Rectal smooth muscle tissue (tissue), 1 donor: ENCODE results near the gene SMYD3.

Source experiments
- H3K27ac ChIP-seq: one replicate; pipeline ENCODE4 v1.7.0; 2013; ENCODE audit warnings: low read depth, low read length, inconsistent platforms
- H3K27me3 ChIP-seq: one replicate; pipeline ENCODE4 v1.7.0; 2013; ENCODE audit warnings: low read length; ENCODE audit not compliant: control insufficient read depth, insufficient read depth
- H3K36me3 ChIP-seq: one replicate; pipeline ENCODE4 v1.7.0; 2013; ENCODE audit warnings: low read length; ENCODE audit not compliant: control insufficient read depth, insufficient read depth
- H3K4me1 ChIP-seq: one replicate; pipeline ENCODE4 v1.7.0; 2013; ENCODE audit warnings: low read length; ENCODE audit not compliant: control insufficient read depth, insufficient read depth
- H3K4me3 ChIP-seq: one replicate; pipeline ENCODE4 v1.7.0; 2013; ENCODE audit warnings: low read length
- H3K9ac ChIP-seq: one replicate; pipeline ENCODE4 v1.7.0; 2013; ENCODE audit warnings: low read length

SMYD3 gene

GRCh38 chr1:246157516-246157915, 349.6 kb downstream of the SMYD3 start:
- Histone ChIP-seq H3K4me3 (no peak overlapping the region), H3K4me1 (no peaks in the 10 kb centered on the region), H3K9ac (no peak overlapping the region), H3K36me3 (no peaks in the 10 kb centered on the region), H3K27me3 (no peaks in the 10 kb centered on the region), H3K27ac (no peak overlapping the region)

- Histone ChIP-seq H3K36me3 (no peaks in the 10 kb centered on the region), H3K27me3 (no peaks in the 10 kb centered on the region), H3K4me1 (no peaks in the 10 kb centered on the region), H3K9ac (no peak overlapping the region), H3K4me3 (no peak overlapping the region), H3K27ac (no peak overlapping the region)
These were observed 350.2 kb downstream of the SMYD3 start for GRCh38 chr1:246156847-246157246.

DNA sequence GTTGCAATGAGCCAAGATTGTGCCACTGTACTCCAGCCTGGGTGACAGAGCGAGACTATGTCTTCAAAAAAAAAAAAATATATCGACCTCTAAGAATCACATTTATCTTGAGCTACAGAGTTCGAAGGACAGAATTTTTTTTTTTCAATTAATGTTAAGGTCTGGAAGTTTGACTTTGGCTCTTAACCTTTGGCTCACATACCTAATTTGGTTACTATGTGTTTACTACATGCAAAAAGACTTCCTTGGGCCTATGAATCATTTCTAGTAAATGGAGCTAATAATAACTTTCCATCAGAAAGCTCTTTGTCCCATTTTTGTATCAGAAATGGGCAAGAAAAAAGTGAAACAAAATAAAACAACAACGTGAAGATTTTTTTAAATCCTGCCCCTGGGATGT, 351.2 kb downstream of the SMYD3 start:
- H3K27ac ChIP-seq: no peak overlapping the region
- H3K27me3 ChIP-seq: no peaks in the 10 kb centered on the region
- no peaks in the 10 kb centered on the region for H3K36me3 ChIP-seq
- no peak overlapping the region for H3K4me3 ChIP-seq
- H3K9ac ChIP-seq: no peak overlapping the region
- H3K4me1 ChIP-seq: no peaks in the 10 kb centered on the region

- H3K9ac ChIP-seq: no peak overlapping the region
- no peaks in the 10 kb centered on the region for H3K4me1 ChIP-seq
- no peak overlapping the region for H3K4me3 ChIP-seq
- no peaks in the 10 kb centered on the region for H3K36me3 ChIP-seq
- H3K27me3 ChIP-seq: no peaks in the 10 kb centered on the region
- no peak overlapping the region for H3K27ac ChIP-seq
These were observed 353.3 kb downstream of the SMYD3 start for GRCh38 chr1:246153796-246154212.

DNA sequence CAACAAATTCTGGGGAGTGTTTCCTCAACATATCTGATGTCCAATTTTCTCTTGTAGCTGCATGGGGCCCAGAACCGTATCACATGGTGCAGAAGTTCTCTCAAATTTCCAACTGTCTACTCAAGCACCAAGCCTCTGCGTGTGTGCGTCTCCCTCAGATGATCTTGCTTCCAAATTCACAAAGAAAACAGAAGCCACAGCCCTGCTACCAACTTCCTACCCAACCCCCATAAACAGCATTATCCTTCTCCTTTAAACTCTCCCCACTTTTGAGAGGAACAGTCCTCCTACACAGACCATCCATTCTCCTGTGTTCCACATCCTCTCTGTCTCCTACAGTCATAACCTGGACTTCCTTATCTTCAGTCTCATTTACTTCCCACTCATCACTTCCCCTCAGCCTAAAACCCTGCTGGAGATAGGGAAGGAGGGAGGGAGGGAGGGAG, 354.1 kb downstream of the SMYD3 start:
- Histone ChIP-seq H3K9ac (no peak overlapping the region), H3K4me3 (no peak overlapping the region), H3K27ac (no peak overlapping the region), H3K4me1 (no peaks in the 10 kb centered on the region), H3K27me3 (no peaks in the 10 kb centered on the region), H3K36me3 (no peaks in the 10 kb centered on the region)

DNA sequence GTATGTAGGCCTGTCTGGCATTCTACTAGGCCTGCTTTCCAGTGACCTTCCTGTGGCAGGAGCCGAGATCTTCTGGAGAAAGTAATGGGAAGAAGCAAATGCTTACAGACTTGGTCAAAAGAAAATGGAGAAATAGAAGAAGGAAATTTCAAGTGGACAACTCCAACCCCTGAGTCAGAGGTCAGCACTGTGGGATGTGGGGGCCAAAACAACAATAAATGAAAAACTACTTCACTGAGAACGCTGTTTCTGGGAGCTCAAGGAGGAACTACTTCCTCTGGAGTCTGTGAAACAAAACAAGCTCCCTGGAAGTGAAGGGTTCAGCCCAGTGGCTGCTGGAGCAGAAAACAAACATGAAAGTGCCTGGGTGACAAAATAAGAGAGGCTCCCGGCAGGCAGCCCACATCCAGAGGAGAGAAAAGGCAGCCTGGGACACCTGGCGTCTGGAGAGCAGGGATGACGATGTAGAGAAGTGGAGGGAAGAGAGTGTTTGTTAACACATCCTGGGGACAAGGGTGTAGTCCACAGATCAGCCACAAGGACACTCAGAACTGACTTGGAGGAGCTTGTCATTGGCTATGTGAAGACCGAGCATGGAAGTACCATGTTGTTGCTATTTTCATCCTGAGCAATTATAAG, 355.2 kb downstream of the SMYD3 start:
- Histone ChIP-seq H3K9ac (no peak overlapping the region), H3K36me3 (no peaks in the 10 kb centered on the region), H3K27me3 (no peaks in the 10 kb centered on the region), H3K4me3 (no peak overlapping the region), H3K4me1 (no peaks in the 10 kb centered on the region), H3K27ac (no peak overlapping the region)

- no peaks in the 10 kb centered on the region for H3K27me3 ChIP-seq
- H3K9ac ChIP-seq: no peak overlapping the region
- no peaks in the 10 kb centered on the region for H3K36me3 ChIP-seq
- no peaks in the 10 kb centered on the region for H3K4me1 ChIP-seq
- H3K27ac ChIP-seq: no peak overlapping the region
- H3K4me3 ChIP-seq: no peak overlapping the region
These were observed 357.5 kb downstream of the SMYD3 start for GRCh38 chr1:246149543-246149942.

DNA sequence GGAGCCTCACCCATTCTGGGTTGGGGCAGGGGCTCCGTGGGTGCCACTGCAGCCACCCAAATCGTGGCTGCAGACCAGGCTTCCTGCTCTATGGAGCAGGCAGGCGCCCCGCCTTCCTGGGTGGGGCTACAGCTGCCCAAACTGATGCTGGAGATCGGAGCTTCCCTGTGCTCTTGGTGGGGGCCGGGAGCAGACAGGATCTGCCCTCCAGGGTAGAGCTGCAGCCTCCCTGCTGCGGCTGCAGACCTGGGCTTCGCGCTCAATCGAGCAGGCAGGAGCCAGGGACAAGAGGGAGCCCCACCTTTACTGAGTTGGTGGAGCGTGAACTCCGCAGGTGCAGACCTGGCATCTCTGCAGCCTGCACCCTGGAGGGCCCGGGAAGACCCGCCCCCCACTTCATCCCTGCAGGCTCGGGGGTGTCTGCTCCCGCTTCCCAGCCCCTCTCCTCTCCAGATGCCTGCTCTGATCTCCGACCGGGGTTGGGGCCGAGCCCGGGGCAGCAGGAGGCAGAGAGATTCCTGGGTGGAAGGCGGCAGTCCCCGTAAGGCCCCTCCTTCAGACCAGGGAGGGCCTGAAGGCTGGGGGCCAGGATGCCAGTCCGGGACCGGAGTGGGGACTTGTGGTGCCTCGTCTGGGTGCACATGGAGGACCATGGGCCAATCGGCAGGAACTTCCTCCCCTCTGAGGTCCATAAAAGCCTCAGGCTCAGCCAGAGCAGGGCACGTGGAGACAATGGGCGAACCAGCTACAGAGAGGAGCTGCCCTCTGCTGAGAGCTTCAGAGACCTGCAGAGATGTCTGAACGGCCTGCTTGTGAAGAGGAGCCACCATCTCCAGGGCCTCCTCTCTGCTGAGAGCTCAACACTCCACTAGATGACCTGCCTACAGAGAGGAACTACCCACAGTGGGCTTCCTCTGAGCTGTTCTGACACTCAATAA, 359.3 kb downstream of the SMYD3 start:
- H3K4me1 ChIP-seq: no peaks in the 10 kb centered on the region
- H3K36me3 ChIP-seq: no peaks in the 10 kb centered on the region
- H3K27me3 ChIP-seq: no peaks in the 10 kb centered on the region
- no peak overlapping the region for H3K27ac ChIP-seq
- no peak overlapping the region for H3K9ac ChIP-seq
- no peak overlapping the region for H3K4me3 ChIP-seq

DNA sequence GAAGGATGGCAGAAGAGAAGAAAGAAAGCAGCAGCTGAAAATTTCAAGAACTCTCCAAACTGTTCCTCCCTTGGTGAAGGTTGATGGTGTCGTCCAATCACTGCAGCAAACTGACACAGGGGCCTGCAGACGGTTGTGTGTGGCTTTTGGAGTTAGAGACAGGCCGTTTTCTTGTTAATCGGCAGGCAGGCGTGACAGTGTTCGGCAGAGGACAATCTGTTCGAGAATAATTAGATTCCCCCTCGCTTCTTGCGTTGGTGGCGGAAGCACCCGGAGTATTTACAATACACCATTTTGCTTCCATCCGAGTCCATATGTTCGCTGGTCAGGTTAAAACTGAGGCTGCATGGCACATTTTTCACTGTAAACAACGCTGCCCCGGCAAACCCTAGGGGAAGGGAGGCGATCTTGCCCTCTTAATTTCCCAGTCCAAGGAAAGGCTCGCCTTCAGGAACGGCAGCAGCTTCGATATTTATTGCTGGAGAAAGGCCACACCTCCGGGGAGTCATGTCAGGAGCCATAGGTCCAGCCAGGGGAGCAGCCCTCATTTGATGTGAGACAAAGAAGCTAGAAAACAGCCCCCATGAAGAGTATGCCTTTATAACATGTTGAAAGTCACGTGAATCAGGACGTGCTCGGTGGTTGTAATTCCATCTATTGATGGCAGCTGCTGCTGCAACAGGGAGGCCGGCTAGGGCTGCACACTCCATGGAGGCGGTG, 360.1 kb downstream of the SMYD3 start:
- H3K27me3 ChIP-seq: no peaks in the 10 kb centered on the region
- no peaks in the 10 kb centered on the region for H3K36me3 ChIP-seq
- no peak overlapping the region for H3K27ac ChIP-seq
- no peaks in the 10 kb centered on the region for H3K4me1 ChIP-seq
- no peak overlapping the region for H3K9ac ChIP-seq
- no peak overlapping the region for H3K4me3 ChIP-seq

DNA sequence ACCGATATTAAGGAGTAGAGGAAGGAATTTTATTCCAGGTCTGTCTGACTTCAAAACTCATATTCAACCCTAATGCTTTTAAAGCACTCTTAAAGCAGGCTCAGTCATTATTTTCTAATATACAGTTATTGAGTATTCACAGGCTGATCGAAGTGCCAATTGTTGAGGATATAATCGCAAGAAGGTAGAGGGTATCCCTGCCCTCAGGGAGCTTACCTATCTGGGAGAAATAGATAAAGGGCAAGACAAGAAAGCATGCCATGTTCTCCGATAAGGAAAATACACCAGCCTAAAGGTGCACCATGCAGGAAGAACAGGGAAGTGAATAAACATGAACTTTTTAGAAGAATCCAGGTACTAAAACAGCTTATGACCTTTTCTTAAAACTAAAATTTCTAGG, 361.2 kb downstream of the SMYD3 start:
- Histone ChIP-seq H3K36me3 (no peaks in the 10 kb centered on the region), H3K27me3 (no peaks in the 10 kb centered on the region), H3K9ac (no peak overlapping the region), H3K4me1 (no peaks in the 10 kb centered on the region), H3K4me3 (no peak overlapping the region), H3K27ac (no peak overlapping the region)

DNA sequence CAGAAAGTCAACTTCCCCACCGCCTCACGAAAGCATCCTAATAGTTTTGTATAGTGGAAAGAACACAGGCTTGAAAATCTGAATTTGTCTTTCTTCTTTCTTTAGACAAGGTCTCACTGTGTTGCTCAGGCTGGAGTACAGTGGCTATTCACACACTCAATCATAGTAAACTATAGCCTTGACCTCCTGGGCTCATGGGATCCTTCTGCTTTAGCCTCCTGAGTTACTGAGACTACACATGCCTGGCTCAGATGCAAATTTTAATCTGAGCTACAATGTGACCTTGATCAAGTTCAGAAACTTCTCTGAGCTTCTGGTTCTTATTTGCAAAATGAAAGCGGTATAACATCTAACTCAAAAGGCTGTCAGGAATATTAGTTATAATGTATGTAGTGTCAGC, 362.1 kb downstream of the SMYD3 start:
- Histone ChIP-seq H3K36me3 (no peaks in the 10 kb centered on the region), H3K27ac (no peak overlapping the region), H3K9ac (no peak overlapping the region), H3K4me3 (no peak overlapping the region), H3K27me3 (no peaks in the 10 kb centered on the region), H3K4me1 (no peaks in the 10 kb centered on the region)

DNA sequence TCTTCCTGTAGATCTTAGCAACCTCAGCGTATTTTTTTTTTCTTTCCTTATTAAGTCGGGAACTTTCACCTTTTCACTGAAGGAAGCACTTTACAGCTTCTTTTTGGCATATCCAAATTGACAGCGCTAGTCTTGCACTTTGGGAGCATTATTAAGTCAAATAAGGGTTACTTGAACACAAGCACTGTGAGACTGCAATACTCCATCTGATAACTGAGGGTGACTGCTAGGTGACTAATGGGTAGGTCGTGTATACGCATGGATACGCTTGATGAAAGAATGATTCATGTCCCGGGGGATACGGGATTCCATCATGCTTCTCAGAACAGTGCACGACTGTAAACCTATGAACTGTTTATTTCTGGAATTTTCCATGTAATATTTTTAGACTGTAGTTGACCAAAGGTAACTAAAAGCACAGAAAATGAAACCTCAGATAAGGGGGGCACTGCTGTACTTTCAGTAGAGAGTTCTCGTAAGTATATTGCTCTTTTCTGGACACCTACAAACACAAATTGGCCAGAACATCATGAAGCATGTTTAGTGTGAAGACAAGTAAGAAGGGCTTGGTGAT, 364.7 kb downstream of the SMYD3 start:
- Histone ChIP-seq H3K9ac (no peak overlapping the region), H3K27ac (no peak overlapping the region), H3K4me1 (no peaks in the 10 kb centered on the region), H3K27me3 (no peaks in the 10 kb centered on the region), H3K4me3 (no peak overlapping the region), H3K36me3 (no peaks in the 10 kb centered on the region)
